Measurements from ENCODE around the gene KCNAB2.

Gene KCNAB2

GRCh38 chr1:6091823-6092109 lies 46.1 kb downstream of the KCNAB2 start:
- H3K27me3 ChIP-seq (ENCODE audit: control insufficient read depth, low read length) = no peaks in the 10 kb centered on the region
- H3K4me2 ChIP-seq (ENCODE audit: low read length) = no peak overlapping the region
- H3K36me3 ChIP-seq (ENCODE audit: control insufficient read depth, low read length) = no peaks in the 10 kb centered on the region
- no peaks in the 10 kb centered on the region for H3F3A ChIP-seq (ENCODE audit: control insufficient read depth, insufficient read depth)
- no peak overlapping the region for H3K4me3 ChIP-seq (ENCODE audit: low read length)
- H3K9me2 ChIP-seq (replicated peaks; ENCODE audit: control insufficient read depth, low read length) = no peaks in the 10 kb centered on the region
- H4K20me1 ChIP-seq (ENCODE audit: control insufficient read depth, insufficient read depth, low read depth, low read length) = no peaks in the 10 kb centered on the region
- no peak overlapping the region for H3K27ac ChIP-seq (ENCODE audit: low read depth, low read length)
- no peaks in the 10 kb centered on the region for H3K9me3 ChIP-seq (ENCODE audit: control insufficient read depth, insufficient read depth, low read length)
- TF ChIP-seq CTCF (IDR thresholded peaks at IDR 0.05; ENCODE audit: low read depth, low read length, poor library complexity, severe bottlenecking) = no peak
- TF ChIP-seq EZH2phosphoT487 (IDR thresholded peaks at IDR 0.05; ENCODE audit: borderline replicate concordance, low read length) = no peak
- H3K4me1 ChIP-seq (ENCODE audit: control insufficient read depth, low read length) = no peaks in the 10 kb centered on the region
- no peaks in the 10 kb centered on the region for H3K79me2 ChIP-seq (ENCODE audit: control insufficient read depth, low read length)

GRCh38 chr1:6092211-6092610 lies 46.5 kb downstream of the KCNAB2 start:
- H3F3A ChIP-seq (ENCODE audit: control insufficient read depth, insufficient read depth) = no peaks in the 10 kb centered on the region
- H3K27me3 ChIP-seq (ENCODE audit: control insufficient read depth, low read length) = no peaks in the 10 kb centered on the region
- no peaks in the 10 kb centered on the region for H3K4me1 ChIP-seq (ENCODE audit: control insufficient read depth, low read length)
- H4K20me1 ChIP-seq (ENCODE audit: control insufficient read depth, insufficient read depth, low read depth, low read length) = no peaks in the 10 kb centered on the region
- H3K27ac ChIP-seq (ENCODE audit: low read depth, low read length) = no peak overlapping the region
- no peaks in the 10 kb centered on the region for H3K9me3 ChIP-seq (ENCODE audit: control insufficient read depth, insufficient read depth, low read length)
- no peaks in the 10 kb centered on the region for H3K9me2 ChIP-seq (replicated peaks; ENCODE audit: control insufficient read depth, low read length)
- TF ChIP-seq EZH2phosphoT487 (IDR thresholded peaks at IDR 0.05; ENCODE audit: borderline replicate concordance, low read length) (no peak), CTCF (IDR thresholded peaks at IDR 0.05; ENCODE audit: low read depth, low read length, poor library complexity, severe bottlenecking) (no peak)
- H3K4me2 ChIP-seq (ENCODE audit: low read length) = no peak overlapping the region
- H3K79me2 ChIP-seq (ENCODE audit: control insufficient read depth, low read length) = no peaks in the 10 kb centered on the region
- H3K36me3 ChIP-seq (ENCODE audit: control insufficient read depth, low read length) = no peaks in the 10 kb centered on the region
- no peak overlapping the region for H3K4me3 ChIP-seq (ENCODE audit: low read length)

- Histone ChIP-seq H3K9me2 (replicated peaks; ENCODE audit: control insufficient read depth, low read length) (no peaks in the 10 kb centered on the region), H3K27me3 (ENCODE audit: control insufficient read depth, low read length) (no peaks in the 10 kb centered on the region), H4K20me1 (ENCODE audit: control insufficient read depth, insufficient read depth, low read depth, low read length) (no peaks in the 10 kb centered on the region), H3K4me1 (ENCODE audit: control insufficient read depth, low read length) (no peaks in the 10 kb centered on the region), H3K4me3 (ENCODE audit: low read length) (no peak overlapping the region), H3K36me3 (ENCODE audit: control insufficient read depth, low read length) (no peaks in the 10 kb centered on the region), H3K79me2 (ENCODE audit: control insufficient read depth, low read length) (no peaks in the 10 kb centered on the region), H3K9me3 (ENCODE audit: control insufficient read depth, insufficient read depth, low read length) (no peaks in the 10 kb centered on the region), H3F3A (ENCODE audit: control insufficient read depth, insufficient read depth) (no peaks in the 10 kb centered on the region), H3K4me2 (ENCODE audit: low read length) (no peak overlapping the region), H3K27ac (ENCODE audit: low read depth, low read length) (no peak overlapping the region)
- TF ChIP-seq EZH2phosphoT487 (IDR thresholded peaks at IDR 0.05; ENCODE audit: borderline replicate concordance, low read length) (no peak), CTCF (IDR thresholded peaks at IDR 0.05; ENCODE audit: low read depth, low read length, poor library complexity, severe bottlenecking) (no peak)
Observed at GRCh38 chr1:6093071-6093470, 47.4 kb downstream of the KCNAB2 start.

GRCh38 chr1:6093611-6094010 lies 47.9 kb downstream of the KCNAB2 start:
- no peak overlapping the region for H3K27ac ChIP-seq (ENCODE audit: low read depth, low read length)
- H3K27me3 ChIP-seq (ENCODE audit: control insufficient read depth, low read length) = no peaks in the 10 kb centered on the region
- H3K4me1 ChIP-seq (ENCODE audit: control insufficient read depth, low read length) = no peaks in the 10 kb centered on the region
- no peaks in the 10 kb centered on the region for H3K36me3 ChIP-seq (ENCODE audit: control insufficient read depth, low read length)
- H4K20me1 ChIP-seq (ENCODE audit: control insufficient read depth, insufficient read depth, low read depth, low read length) = no peaks in the 10 kb centered on the region
- no peaks in the 10 kb centered on the region for H3K9me3 ChIP-seq (ENCODE audit: control insufficient read depth, insufficient read depth, low read length)
- no peak overlapping the region for H3K4me2 ChIP-seq (ENCODE audit: low read length)
- TF ChIP-seq CTCF (IDR thresholded peaks at IDR 0.05; ENCODE audit: low read depth, low read length, poor library complexity, severe bottlenecking) (no peak), EZH2phosphoT487 (IDR thresholded peaks at IDR 0.05; ENCODE audit: borderline replicate concordance, low read length) (no peak)
- H3K4me3 ChIP-seq (ENCODE audit: low read length) = no peak overlapping the region
- H3F3A ChIP-seq (ENCODE audit: control insufficient read depth, insufficient read depth) = no peaks in the 10 kb centered on the region
- no peaks in the 10 kb centered on the region for H3K79me2 ChIP-seq (ENCODE audit: control insufficient read depth, low read length)
- no peaks in the 10 kb centered on the region for H3K9me2 ChIP-seq (replicated peaks; ENCODE audit: control insufficient read depth, low read length)
